ENCODE measurements around the gene G3BP1.
"Not testable (repeated sequence)": the region's sequence is repeated elsewhere in the genome, so short reads cannot be mapped to it uniquely, and the experiment has no call there.

The G3BP1 gene

DNA sequence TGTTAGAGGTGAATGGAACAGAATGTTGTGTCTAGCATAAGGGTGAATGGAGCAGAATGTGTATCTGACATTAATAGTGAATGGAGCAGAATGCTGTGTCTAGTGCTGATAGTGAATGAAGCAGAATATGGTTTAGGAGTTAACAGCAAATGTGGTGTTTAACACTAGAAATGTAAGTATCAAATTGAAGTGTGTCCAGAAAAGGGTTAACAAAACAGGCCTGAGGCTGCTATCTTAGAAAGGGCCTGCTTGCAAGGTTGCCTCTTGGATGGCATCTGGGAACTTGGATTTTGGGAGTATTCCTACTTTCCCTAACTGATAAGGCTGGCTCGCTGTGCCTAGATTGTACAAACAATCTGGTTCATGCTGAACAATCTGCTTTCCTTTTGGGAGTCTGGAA lies 76.1 kb downstream of the G3BP1 start:
- no peaks in the 10 kb centered on the region for H3K27me3 ChIP-seq
- H3K4me1 ChIP-seq = no peaks in the 10 kb centered on the region
- TF ChIP-seq, protein P1, sequence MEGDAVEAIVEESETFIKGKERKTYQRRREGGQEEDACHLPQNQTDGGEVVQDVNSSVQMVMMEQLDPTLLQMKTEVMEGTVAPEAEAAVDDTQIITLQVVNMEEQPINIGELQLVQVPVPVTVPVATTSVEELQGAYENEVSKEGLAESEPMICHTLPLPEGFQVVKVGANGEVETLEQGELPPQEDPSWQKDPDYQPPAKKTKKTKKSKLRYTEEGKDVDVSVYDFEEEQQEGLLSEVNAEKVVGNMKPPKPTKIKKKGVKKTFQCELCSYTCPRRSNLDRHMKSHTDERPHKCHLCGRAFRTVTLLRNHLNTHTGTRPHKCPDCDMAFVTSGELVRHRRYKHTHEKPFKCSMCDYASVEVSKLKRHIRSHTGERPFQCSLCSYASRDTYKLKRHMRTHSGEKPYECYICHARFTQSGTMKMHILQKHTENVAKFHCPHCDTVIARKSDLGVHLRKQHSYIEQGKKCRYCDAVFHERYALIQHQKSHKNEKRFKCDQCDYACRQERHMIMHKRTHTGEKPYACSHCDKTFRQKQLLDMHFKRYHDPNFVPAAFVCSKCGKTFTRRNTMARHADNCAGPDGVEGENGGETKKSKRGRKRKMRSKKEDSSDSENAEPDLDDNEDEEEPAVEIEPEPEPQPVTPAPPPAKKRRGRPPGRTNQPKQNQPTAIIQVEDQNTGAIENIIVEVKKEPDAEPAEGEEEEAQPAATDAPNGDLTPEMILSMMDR (IDR thresholded peaks at IDR 0.05; ENCODE audit: low read depth, low read length) = no peak
- H3K9me3 ChIP-seq = no peaks in the 10 kb centered on the region
- H3K36me3 ChIP-seq = no peaks in the 10 kb centered on the region
- no peak for DNase-seq
- no peak overlapping the region for H3K4me3 ChIP-seq (ENCODE audit: low read depth, low read length)

DNA sequence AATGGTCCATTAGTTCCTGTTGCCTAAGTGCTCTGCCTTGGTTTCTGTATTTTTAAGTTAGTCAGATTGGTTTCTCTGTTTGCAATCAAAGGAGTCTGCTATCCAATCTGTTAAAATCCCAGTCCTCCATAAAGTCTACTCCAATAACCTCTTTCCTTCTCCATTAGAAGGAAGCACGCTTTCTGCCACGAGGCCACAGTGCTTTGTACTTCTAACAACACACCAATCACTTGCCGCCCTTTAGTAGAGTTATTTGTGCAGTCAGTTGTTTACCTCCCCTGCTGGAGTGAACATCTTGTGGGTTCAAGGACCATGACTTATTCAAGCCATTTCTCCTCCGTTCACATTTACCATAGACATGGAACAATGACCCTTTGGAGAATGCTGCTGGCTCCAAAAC lies 83.9 kb downstream of the G3BP1 start:
- H3K9me3 ChIP-seq = no peaks in the 10 kb centered on the region
- H3K4me3 ChIP-seq (ENCODE audit: low read depth, low read length) = no peak overlapping the region
- H3K27me3 ChIP-seq = no peaks in the 10 kb centered on the region
- TF ChIP-seq, protein P1 (IDR thresholded peaks at IDR 0.05; ENCODE audit: low read depth, low read length) = no peak
- H3K36me3 ChIP-seq = no peaks in the 10 kb centered on the region
- no peaks in the 10 kb centered on the region for H3K4me1 ChIP-seq
- no peak for DNase-seq

GRCh38 chr5:151856861-151857260 lies 85.1 kb downstream of the G3BP1 start:
- TF ChIP-seq, protein P1 (IDR thresholded peaks at IDR 0.05; ENCODE audit: low read depth, low read length) = no peak
- Histone ChIP-seq H3K36me3 (no peaks in the 10 kb centered on the region), H3K4me3 (ENCODE audit: low read depth, low read length) (no peak overlapping the region), H3K9me3 (no peaks in the 10 kb centered on the region), H3K4me1 (no peaks in the 10 kb centered on the region), H3K27me3 (no peaks in the 10 kb centered on the region)
- no peak for DNase-seq

DNA sequence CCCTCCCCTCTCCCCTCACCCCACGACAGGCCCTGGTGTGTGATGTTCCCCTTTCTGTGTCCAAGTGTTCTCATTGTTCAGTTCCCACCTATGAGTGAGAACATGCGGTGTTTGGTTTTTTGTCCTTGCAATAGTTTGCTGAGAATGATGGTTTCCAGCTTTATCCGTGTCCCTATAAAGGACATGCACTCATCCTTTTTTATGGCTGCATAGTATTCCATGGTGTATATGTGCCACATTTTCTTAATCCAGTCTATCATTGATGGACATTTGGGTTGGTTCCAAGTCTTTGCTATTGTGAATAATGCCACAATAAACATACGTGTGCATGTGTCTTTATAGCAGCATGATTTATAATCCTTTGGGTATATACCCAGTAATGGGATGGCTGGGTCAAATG lies 89.1 kb downstream of the G3BP1 start:
- not testable (repeated sequence) for H3K36me3 ChIP-seq

More for the DNA sequence above, 89.1 kb downstream of the G3BP1 start:
- not testable (repeated sequence) for DNase-seq; H3K9me3 ChIP-seq; H3K4me3 ChIP-seq (ENCODE audit: low read depth, low read length); H3K27me3 ChIP-seq; H3K4me1 ChIP-seq
